HepG2 (cell line): ENCODE results near the gene BAIAP2L2. TPM values are rescaled to one million over a fixed set of nuclear protein-coding genes. Genes with fewer than 3 reads are reported as not detected.
"Not testable (repeated sequence)": the region's sequence is repeated elsewhere in the genome, so short reads cannot be mapped to it uniquely, and the experiment has no call there.

Experiments
- ATAC-seq: fragments of 200-7000 bp; cut with Tn5 transposase; 3 replicates; pipeline ENCODE4 v1.9.1; 2020; ENCODE audit warnings: mild to moderate bottlenecking, moderate library complexity
- BruUV-seq: library from RNA; stranded (reverse); fragments of 400-500 nt; replicated peaks from 2 replicates; lab custom pipeline; 2021; lab: Mats Ljungman, UMichigan
- CTCF ChIA-PET: fragments of 300-600 bp; formaldehyde crosslinking; extraction: SDS; loops from one replicate; lab custom pipeline; 2021; ENCODE audit warnings: low total read pairs, inconsistent platforms, low intra/inter-chr PET ratio; lab: Yijun Ruan, JAX
- POLR2A ChIA-PET: fragments of 350-600 bp; sonication (Branson Sonifier 250); formaldehyde crosslinking; loops from one replicate; lab custom pipeline; 2020; ENCODE audit warnings: antibody characterized with exemption, inconsistent platforms; lab: Yijun Ruan, JAX
- DNase-seq: peaks from one replicate; pipeline ENCODE4 v3.0.0-alpha.2; 2015; ENCODE audit warnings: low spot score
- FAIRE-seq: peaks from 3 replicates; lab custom pipeline; 2011; peaks lifted over from hg19 to GRCh38; lab: Jason Lieb, UNC
- H2AFZ ChIP-seq: one replicate; pipeline ENCODE4 v1.6.1; 2011; ENCODE audit warnings: low read length, inconsistent platforms
- H3K27ac ChIP-seq: fragments of 300-600 bp; 3 replicates; pipeline ENCODE4 v1.8.0; 2011; ENCODE audit warnings: mixed run types, mild to moderate bottlenecking, mixed read lengths, low read length, inconsistent platforms; ENCODE audit not compliant: insufficient read depth; ENCODE audit errors: extremely low read length
- H3K27me3 ChIP-seq, 2 experiments: fragments of 200-600 bp in 1 of 2; 2 replicates in 1 of 2; 3 replicates in 1 of 2; pipeline versions ENCODE4 v1.6.0 to v1.8.0; 2011; ENCODE audit warnings: low read length in 2 of 2, mild to moderate bottlenecking in 2 of 2, moderate library complexity in 2 of 2, inconsistent platforms in 1 of 2; ENCODE audit not compliant: insufficient read depth in 2 of 2, control insufficient read depth in 1 of 2
- H3K36me3 ChIP-seq, 2 experiments: fragments of 200-600 bp in 1 of 2; replicated peaks in 1 of 2; 2 replicates in 1 of 2; 3 replicates in 1 of 2; pipeline versions ENCODE4 v1.5.1 to v1.8.0; 2011; ENCODE audit warnings: low read length in 2 of 2, inconsistent platforms in 1 of 2; ENCODE audit not compliant: insufficient read depth in 2 of 2, control insufficient read depth in 1 of 2
- H3K4me1 ChIP-seq: 2 replicates; pipeline ENCODE4 v1.5.1; 2012; ENCODE audit warnings: low read length, inconsistent platforms; ENCODE audit not compliant: insufficient read depth
- H3K4me2 ChIP-seq: 2 replicates; pipeline ENCODE4 v1.6.0; 2011; ENCODE audit warnings: low read depth, low read length, inconsistent platforms
- H3K4me3 ChIP-seq, 3 experiments: fragments of 200-600 bp in 1 of 3; sonication (generic), shearing (Covaris generic) in 1 of 3; replicated peaks in 1 of 3; 2 replicates each; pipeline ENCODE4 v1.5.1; 2011 to 2016; ENCODE audit warnings: low read length in 3 of 3, inconsistent platforms in 2 of 3, low read depth in 2 of 3, mild to moderate bottlenecking in 2 of 3, control low read depth in 1 of 3, mixed read lengths in 1 of 3; ENCODE audit not compliant: insufficient read depth in 1 of 3
- H3K79me2 ChIP-seq: one replicate; pipeline ENCODE4 v1.6.1; 2011; ENCODE audit warnings: low read length, inconsistent platforms; ENCODE audit not compliant: insufficient read depth
- H3K9ac ChIP-seq: 2 replicates; pipeline ENCODE4 v1.6.0; 2011; ENCODE audit warnings: mild to moderate bottlenecking, low read depth, low read length, inconsistent platforms; ENCODE audit not compliant: insufficient read depth
- H3K9me3 ChIP-seq: 2 replicates; pipeline ENCODE4 v1.5.1; 2012; ENCODE audit warnings: mild to moderate bottlenecking, low read length
- H4K20me1 ChIP-seq: 2 replicates; pipeline ENCODE4 v1.6.0; 2011; ENCODE audit warnings: inconsistent platforms, mild to moderate bottlenecking, low read length, moderate library complexity; ENCODE audit not compliant: insufficient read depth
- CREB1 ChIP-seq, 2 experiments: fragments of 450-650 bp in 1 of 2; IDR thresholded peaks; 2 replicates each; pipeline ENCODE4 v1.6.1; 2016 to 2017; ENCODE audit warnings: control low read depth in 1 of 2, mild to moderate bottlenecking in 1 of 2, missing compliant biosample characterization in 1 of 2, missing genetic modification characterization in 1 of 2
- MLLT10 ChIP-seq: sonication (generic); formaldehyde crosslinking; IDR thresholded peaks from 2 replicates; pipeline ENCODE4 v1.4.0; 2020; ENCODE audit warnings: missing genetic modification reagents
- NBN ChIP-seq: fragments of 450-650 bp; conservative IDR thresholded peaks from 2 replicates; pipeline ENCODE4 v1.6.1; 2017
- NCOA2 ChIP-seq: sonication (generic); formaldehyde crosslinking; IDR thresholded peaks from 2 replicates; pipeline ENCODE4 v1.8.0; 2022; ENCODE audit warnings: inconsistent platforms
- ZNF331 ChIP-seq: sonication (generic); formaldehyde crosslinking; IDR thresholded peaks from 2 replicates; pipeline ENCODE4 v1.4.0; 2020; ENCODE audit warnings: missing genetic modification reagents
- ZSCAN29 ChIP-seq: sonication (generic); formaldehyde crosslinking; conservative IDR thresholded peaks from 2 replicates; pipeline ENCODE4 v1.4.0; 2020; ENCODE audit warnings: mild to moderate bottlenecking, missing genetic modification reagents
- WGBS: methylation state at CpG from one replicate; pipeline ENCODE4 v1.1.6; 2017; ENCODE audit warnings: low lambda C conversion rate; 5-methylcytosine and 5-hydroxymethylcytosine counted together
- in situ Hi-C: cut with HindIII; loops from 2 replicates; pipeline ENCODE4 v1.10.0; 2017; ENCODE audit warnings: low pct_unique_long_range_greater_than_20kb; ENCODE audit not compliant: extremely low pct_ligation_motif_present
- intact Hi-C: fragments of 100-400 bp; cut with micrococcal nuclease; formaldehyde crosslinking; loops from one replicate; pipeline ENCODE4 v1.10.0; 2022; ENCODE audit not compliant: unreplicated experiment
- polyA plus RNA-seq, 8 experiments: library from polyadenylated mRNA; depleted of rRNA in 3 of 8; stranded (reverse) in 7 of 8; unstranded in 1 of 8; fragments of >200 nt; fragmentation: Illumina TruSeq in 4 of 8; extraction: Trizol in 4 of 8; gene quantifications; 2 replicates each; pipeline versions ENCODE4 v1.2.1 to v1.2.3, GENCODE V29; 2011 to 2016; ENCODE audit warnings: low read depth in 4 of 8, missing spikeins in 1 of 8, mixed read lengths in 1 of 8; ENCODE audit not compliant: insufficient read depth in 1 of 8
- total RNA-seq, 5 experiments: library from RNA; depleted of rRNA; stranded (reverse); fragments of >200 nt; fragmentation: Illumina TruSeq; extraction: Trizol; gene quantifications; 2 replicates each; pipeline ENCODE4 v1.2.3, GENCODE V29; 2016; ENCODE audit warnings: low read depth in 1 of 5
- TF ChIP-seq, protein P1 (sequence below): sonication (generic); formaldehyde crosslinking; IDR thresholded peaks from 2 replicates; pipeline ENCODE4 v1.5.0; 2020; ENCODE audit warnings: mild to moderate bottlenecking, missing genetic modification reagents

Gene BAIAP2L2
- total and polyA plus RNA-seq, 2 of the 13 experiments (the other 11 are each of a cell fraction or from before 2014, with no cell fraction given), result 4.4 to 7.5 TPM

DNA sequence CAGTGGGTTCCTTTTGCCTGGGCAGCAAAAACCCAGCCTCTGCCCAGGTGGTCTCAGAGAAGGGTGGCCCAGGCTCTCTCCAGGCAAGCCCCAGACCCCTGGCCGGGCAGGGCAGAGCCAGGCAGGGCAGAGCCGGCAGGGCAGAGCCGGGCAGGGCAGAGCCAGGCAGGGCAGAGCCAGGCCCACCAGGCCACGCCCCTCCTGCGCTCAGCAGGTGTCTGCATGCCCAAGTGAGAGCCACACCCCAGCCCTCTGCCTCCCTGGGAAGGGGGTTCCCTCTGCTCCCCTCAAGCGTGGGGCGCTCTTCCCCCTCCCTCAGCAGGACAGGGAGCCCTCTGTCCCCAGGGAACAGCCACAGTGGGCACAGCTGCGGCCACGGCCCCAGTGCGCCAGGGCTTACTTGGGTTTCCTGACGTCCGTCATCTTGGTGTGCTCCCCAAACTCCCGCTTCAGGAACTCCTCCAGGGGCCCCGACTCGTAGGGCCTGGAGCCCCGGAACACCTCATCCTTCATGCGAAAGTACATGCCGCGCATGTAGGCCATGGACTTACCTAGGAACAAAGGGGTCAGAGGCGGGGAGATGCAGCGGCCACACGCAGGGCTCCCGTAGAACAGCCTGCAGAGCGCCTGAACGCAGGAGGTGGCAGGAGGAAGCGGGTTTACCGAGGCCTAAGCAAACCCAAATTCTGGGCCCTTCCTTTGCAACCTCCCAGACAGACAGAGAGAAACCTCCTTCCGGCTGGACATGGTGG, 10.1 kb upstream of the BAIAP2L2 start (continued):
- no peak for TF ChIP-seq ZSCAN29 (CRISPR knock-in tag)
- TF ChIP-seq NBN, result no peak
- no peak for TF ChIP-seq ZNF331 (CRISPR knock-in tag)
- TF ChIP-seq CREB1 (IDR thresholded peaks at IDR 0.05), result no peak
- no peak for TF ChIP-seq CREB1 (CRISPR knock-in tag; IDR thresholded peaks at IDR 0.05)
- TF ChIP-seq NCOA2 (CRISPR knock-in tag), result no peak
- TF ChIP-seq MLLT10 (CRISPR knock-in tag), result no peak

DNA sequence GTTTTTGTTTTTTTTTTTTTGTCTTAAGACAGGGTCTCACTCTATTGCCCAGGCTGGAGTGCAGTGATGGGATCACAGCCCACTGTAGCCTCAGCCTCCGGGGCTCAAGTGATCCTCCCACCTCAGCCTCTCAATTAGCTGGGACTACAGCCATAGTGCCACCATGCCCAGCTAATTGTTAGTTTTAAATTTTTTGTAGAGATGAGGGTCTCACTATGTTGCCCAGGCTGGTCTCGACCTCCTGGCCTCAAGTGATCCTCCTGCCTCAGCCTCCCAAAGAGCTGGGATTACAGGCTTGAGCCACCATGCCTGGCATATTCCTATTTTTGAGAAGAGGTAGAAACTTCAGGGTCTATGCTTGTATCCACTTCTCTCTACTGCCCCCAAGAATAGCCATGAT, 8.3 kb upstream of the BAIAP2L2 start:
- H3K4me1 ChIP-seq, H2AFZ ChIP-seq, H3K4me2 ChIP-seq, H3K27me3 ChIP-seq, ATAC-seq, H3K9ac ChIP-seq, CTCF ChIA-PET, H3K27ac ChIP-seq, POLR2A ChIA-PET, H3K36me3 ChIP-seq, H4K20me1 ChIP-seq, DNase-seq, intact Hi-C loops, H3K4me3 ChIP-seq, BruUV-seq, H3K9me3 ChIP-seq, H3K79me2 ChIP-seq, FAIRE-seq: not testable (repeated sequence)
- in situ Hi-C loops, result loop anchor here (10.0 kb wide), 1 partner anchor 86 kb away; the partner anchor contains the start of gene MAFF
- TF ChIP-seq, protein P1, sequence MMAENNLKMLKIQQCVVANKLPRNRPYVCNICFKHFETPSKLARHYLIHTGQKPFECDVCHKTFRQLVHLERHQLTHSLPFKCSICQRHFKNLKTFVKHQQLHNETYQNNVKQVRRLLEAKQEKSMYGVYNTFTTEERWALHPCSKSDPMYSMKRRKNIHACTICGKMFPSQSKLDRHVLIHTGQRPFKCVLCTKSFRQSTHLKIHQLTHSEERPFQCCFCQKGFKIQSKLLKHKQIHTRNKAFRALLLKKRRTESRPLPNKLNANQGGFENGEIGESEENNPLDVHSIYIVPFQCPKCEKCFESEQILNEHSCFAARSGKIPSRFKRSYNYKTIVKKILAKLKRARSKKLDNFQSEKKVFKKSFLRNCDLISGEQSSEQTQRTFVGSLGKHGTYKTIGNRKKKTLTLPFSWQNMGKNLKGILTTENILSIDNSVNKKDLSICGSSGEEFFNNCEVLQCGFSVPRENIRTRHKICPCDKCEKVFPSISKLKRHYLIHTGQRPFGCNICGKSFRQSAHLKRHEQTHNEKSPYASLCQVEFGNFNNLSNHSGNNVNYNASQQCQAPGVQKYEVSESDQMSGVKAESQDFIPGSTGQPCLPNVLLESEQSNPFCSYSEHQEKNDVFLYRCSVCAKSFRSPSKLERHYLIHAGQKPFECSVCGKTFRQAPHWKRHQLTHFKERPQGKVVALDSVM (CRISPR knock-in tag), result peak; percentile 40; the same call in 1 of the 2 replicates
- WGBS, result 78% methylated on average over 2 of the region's 2 CpGs
